Brain microvascular endothelial cell (primary cell): ENCODE measurements around the gene SH3PXD2A.
"Not testable (repeated sequence)": the region's sequence is repeated elsewhere in the genome, so short reads cannot be mapped to it uniquely, and the experiment has no call there.

Source experiments
- DNase-seq: peaks from one replicate; pipeline ENCODE4 v3.0.0-alpha.2; 2020
- H3K27ac ChIP-seq: fragments of 250-450 bp; sonication (Bioruptor Pico); 2 replicates; pipeline ENCODE4 v1.5.1; 2020; ENCODE audit warnings: mild to moderate bottlenecking, moderate library complexity
- H3K27me3 ChIP-seq: fragments of 250-450 bp; sonication (Bioruptor Pico); replicated peaks from 2 replicates; pipeline ENCODE4 v1.5.1; 2020; ENCODE audit warnings: mild to moderate bottlenecking
- H3K36me3 ChIP-seq: fragments of 250-450 bp; sonication (Bioruptor Pico); replicated peaks from 2 replicates; pipeline ENCODE4 v1.5.1; 2020; ENCODE audit warnings: mild to moderate bottlenecking
- H3K4me3 ChIP-seq: 2 replicates; pipeline ENCODE4 v1.5.1; 2011; ENCODE audit warnings: low read depth, mild to moderate bottlenecking, control low read depth, low read length, moderate library complexity
- in situ Hi-C: cut with HindIII; loops from 2 replicates; pipeline ENCODE4 v1.10.0; 2017; ENCODE audit warnings: low sequenced_read_pairs, low pct_ligation_motif_present
- TF ChIP-seq, protein P1 (sequence below): IDR thresholded peaks from 2 replicates; pipeline ENCODE4 v1.5.1; 2011; ENCODE audit warnings: low read depth, mild to moderate bottlenecking, moderate library complexity, low read length, control low read depth, inconsistent platforms; ENCODE audit errors: missing control alignments

The SH3PXD2A gene

DNA sequence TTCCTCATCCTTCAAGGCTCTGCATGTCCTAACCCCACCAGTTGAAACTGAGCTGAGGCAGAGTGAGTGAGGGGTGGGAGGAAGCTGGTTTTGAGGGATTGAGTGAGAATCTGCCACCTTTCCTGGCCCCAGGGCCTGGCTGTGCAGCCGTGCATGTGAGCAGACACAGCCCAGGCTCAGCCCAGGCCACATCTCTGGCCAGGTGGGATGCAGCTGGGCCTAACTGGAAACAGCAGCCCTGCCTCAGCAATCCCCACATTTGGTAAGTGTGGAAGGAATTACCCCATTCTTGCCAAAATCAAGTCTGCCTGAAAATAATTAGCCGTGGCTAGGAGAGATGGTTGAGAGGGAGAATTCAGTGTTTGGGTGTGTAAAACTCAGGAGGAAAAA lies 245.3 kb downstream of the SH3PXD2A start:
- peaks cover 15% of the 10 kb centered on the region for H3K36me3 ChIP-seq
- TF ChIP-seq, protein P1, sequence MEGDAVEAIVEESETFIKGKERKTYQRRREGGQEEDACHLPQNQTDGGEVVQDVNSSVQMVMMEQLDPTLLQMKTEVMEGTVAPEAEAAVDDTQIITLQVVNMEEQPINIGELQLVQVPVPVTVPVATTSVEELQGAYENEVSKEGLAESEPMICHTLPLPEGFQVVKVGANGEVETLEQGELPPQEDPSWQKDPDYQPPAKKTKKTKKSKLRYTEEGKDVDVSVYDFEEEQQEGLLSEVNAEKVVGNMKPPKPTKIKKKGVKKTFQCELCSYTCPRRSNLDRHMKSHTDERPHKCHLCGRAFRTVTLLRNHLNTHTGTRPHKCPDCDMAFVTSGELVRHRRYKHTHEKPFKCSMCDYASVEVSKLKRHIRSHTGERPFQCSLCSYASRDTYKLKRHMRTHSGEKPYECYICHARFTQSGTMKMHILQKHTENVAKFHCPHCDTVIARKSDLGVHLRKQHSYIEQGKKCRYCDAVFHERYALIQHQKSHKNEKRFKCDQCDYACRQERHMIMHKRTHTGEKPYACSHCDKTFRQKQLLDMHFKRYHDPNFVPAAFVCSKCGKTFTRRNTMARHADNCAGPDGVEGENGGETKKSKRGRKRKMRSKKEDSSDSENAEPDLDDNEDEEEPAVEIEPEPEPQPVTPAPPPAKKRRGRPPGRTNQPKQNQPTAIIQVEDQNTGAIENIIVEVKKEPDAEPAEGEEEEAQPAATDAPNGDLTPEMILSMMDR = no peak
- no peaks in the 10 kb centered on the region for H3K27me3 ChIP-seq
- no peak for DNase-seq
- no peak overlapping the region for H3K27ac ChIP-seq
- in situ Hi-C loops = no loop called here
- H3K4me3 ChIP-seq = no peak overlapping the region

DNA sequence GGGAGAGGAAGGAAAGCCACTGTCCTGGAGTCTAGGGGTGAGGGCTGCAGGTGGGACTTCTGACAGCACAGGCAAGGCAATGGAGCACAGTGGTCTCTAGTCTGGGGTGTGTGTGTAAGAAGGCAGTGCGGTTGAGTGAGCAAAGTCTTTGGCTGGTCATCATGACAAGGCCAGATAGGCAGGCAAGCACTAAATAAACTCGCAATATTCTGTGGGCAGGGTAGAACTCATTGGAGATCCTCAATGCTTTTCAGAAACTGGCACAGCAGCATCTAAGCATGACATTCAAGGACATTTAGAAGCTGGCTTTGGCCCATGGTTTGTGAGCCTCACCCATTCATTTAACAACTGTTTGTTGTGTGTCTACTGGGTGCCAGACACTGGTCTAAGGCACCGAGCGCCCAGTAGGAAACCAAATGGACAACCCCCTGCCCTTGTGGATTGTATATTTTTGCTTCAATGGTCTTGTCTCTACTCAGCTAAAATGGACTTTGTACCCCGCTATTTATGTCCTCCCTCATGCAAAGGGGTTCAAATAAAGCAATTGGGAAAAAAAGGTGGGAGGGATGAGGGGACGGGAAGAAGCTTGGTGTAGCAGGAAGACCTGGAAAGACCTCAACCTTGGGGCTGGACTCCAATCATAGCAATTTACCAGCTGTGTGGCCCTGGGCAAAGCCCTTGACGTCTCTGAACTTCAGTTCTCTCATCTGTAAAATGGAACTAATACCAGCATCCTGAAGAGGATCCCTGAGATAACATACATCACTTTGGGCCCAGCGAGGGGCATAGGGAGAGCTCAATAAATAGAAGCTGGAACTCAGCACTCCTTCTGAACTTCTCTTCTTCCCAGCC lies 245.9 kb downstream of the SH3PXD2A start:
- peaks cover 15% of the 10 kb centered on the region for H3K36me3 ChIP-seq
- in situ Hi-C loops = no loop called here
- H3K4me3 ChIP-seq = no peak overlapping the region
- H3K27me3 ChIP-seq = no peaks in the 10 kb centered on the region
- DNase-seq = no peak
- no peak overlapping the region for H3K27ac ChIP-seq
- TF ChIP-seq, protein P1 = no peak

DNA sequence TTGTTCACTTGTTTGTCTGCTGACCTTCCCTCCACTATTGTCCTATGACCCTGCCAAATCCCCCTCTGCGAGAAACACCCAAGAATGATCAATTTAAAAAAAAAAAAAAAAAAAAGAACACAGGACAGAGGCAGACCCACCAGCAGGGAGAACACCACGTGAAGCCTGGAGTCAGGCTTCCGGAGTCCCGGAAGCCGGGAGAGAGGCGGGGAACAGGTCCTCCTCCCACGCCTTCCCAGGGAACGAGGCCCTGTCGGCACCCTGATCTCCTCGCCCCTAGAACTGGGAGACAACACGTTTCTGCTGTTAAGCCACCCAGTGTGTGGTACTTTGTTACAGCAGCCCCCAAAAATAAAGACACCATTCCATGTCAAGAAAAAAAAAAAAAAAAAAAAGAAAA lies 247.3 kb downstream of the SH3PXD2A start:
- DNase-seq, H3K27me3 ChIP-seq, H3K4me3 ChIP-seq, H3K27ac ChIP-seq, in situ Hi-C loops: not testable (repeated sequence)
- H3K36me3 ChIP-seq = peaks cover 16% of the 10 kb centered on the region

DNA sequence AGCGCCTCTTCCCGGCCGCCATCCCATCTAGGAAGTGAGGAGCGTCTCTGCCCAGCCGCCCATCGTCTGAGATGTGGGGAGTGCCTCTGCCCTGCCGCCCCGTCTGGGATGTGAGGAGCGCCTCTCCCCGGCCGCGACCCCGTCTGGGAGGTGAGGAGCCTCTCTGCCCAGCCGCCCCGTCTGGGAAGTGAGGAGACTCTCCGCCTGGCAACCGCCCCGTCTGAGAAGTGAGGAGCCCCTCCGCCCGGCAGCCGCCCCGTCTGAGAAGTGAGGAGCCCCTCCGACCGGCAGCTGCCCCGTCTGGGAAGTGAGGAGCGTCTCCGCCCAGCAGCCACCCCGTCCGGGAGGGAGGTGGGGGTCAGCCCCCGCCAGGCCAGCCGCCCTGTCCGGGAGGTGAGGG lies 248.3 kb downstream of the SH3PXD2A start:
- in situ Hi-C loops, H3K4me3 ChIP-seq, H3K27ac ChIP-seq, DNase-seq, H3K27me3 ChIP-seq: not testable (repeated sequence)
- H3K36me3 ChIP-seq = peaks cover 21% of the 10 kb centered on the region

DNA sequence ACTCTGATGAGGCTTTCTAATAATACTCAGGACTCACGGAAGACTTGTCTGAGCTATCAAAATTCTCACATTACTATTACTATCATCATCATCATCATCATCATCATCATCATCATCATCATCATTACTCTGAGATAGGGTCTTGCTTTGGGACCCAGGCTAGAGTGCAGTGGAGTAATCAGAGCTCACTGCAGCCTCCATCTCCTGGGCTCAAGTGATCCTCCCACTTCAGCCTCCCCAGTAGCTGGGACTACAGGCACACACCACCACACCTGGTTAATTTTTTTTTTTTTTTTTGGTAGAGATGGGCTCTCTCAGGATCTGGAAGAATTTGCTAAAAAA lies 249.3 kb downstream of the SH3PXD2A start:
- H3K27ac ChIP-seq, in situ Hi-C loops, DNase-seq, H3K27me3 ChIP-seq, H3K4me3 ChIP-seq: not testable (repeated sequence)
- H3K36me3 ChIP-seq = peaks cover 19% of the 10 kb centered on the region

DNA sequence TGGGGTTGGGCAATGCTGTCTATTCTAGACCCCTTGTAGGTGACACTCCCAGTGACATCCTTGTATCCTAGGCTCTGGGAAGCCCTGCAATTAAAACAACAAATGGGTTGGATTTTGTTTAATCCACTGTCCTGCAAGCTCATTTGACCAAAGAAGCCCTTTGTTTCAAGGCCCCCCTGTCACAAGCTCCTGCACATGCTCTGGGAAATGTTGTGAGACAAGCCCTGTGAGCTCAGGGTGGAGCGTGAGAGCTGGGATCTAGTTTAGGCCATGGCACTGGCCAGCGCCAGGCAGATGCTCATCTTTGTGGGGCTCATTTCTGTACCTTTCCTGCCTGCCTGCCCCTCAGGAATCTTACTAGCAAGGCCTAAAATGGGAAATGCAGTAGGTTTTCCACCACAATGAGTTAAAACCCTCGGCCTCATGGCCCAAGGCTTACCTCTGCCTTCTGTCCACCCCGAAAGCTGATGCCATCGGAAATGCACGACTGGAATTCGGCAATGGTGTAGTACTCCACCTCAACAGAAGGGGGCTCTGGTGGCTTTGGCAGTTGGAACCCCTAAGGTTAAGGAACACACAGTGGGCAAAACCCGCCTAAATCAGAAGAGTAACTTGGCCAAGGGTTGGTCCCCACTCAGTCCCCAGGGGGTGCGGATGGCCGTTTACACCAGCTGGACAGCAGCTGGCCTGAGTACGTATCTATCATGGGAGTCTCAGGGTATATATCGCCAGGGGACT lies 249.8 kb downstream of the SH3PXD2A start:
- peak; percentile 60 for DNase-seq
- no peak overlapping the region for H3K27ac ChIP-seq
- in situ Hi-C loops = no loop called here
- H3K36me3 ChIP-seq = peaks cover 17% of the 10 kb centered on the region
- H3K4me3 ChIP-seq = no peak overlapping the region
- TF ChIP-seq, protein P1 = peak; percentile 89
- H3K27me3 ChIP-seq = no peaks in the 10 kb centered on the region

DNA sequence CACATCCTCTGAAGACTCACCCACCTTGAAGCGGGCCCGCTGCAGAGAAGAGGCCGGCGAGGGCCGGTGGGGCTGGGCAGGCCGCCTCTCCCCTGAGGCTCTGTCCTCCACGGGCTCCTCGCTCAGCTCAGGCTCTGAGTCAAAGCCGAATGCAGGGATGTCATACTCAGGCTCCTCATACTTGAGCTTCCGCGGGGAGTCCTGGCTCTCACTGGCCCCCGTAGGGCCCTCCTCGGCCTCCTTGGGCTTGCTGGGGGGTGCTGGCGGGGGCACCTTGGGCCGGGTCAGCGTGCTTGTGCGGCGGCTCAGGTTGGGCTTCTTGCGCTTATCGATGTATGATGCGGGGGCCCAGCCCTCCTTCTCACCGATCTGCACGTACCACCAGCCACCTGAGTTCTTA lies 252.0 kb downstream of the SH3PXD2A start:
- H3K27me3 ChIP-seq = no peaks in the 10 kb centered on the region
- TF ChIP-seq, protein P1 = no peak
- no peak for DNase-seq
- peaks cover 17% of the 10 kb centered on the region for H3K36me3 ChIP-seq
- H3K4me3 ChIP-seq = no peak overlapping the region
- in situ Hi-C loops = no loop called here
- no peak overlapping the region for H3K27ac ChIP-seq
